Suprapubic skin (tissue), 4 donors: Measurements from ENCODE around the gene CARD6.

Experiments
- EP300 ChIP-seq: sonication (generic); formaldehyde crosslinking; IDR thresholded peaks from one replicate; pipeline ENCODE4 v1.6.1; 2017; ENCODE audit warnings: antibody characterized with exemption
- POLR2A ChIP-seq, 2 donors: fragments of 450-650 bp; IDR thresholded peaks; one replicate each; pipeline ENCODE4 v1.6.1; 2017; ENCODE audit warnings: antibody characterized with exemption in 2 of 2, mild to moderate bottlenecking in 2 of 2, moderate library complexity in 2 of 2
- POLR2AphosphoS5 ChIP-seq, 3 donors: sonication (generic); formaldehyde crosslinking; IDR thresholded peaks; one replicate each; pipeline ENCODE4 v1.6.1; 2017; ENCODE audit warnings: antibody characterized with exemption in 3 of 3
- TF ChIP-seq, protein P1 (sequence below), 2 donors: fragments of 200-600 bp in 1 of 2; fragments of 450-650 bp in 1 of 2; sonication (generic) in 1 of 2; IDR thresholded peaks; one replicate each; pipeline ENCODE4 v1.5.1; 2016 to 2019; ENCODE audit warnings: antibody characterized with exemption in 2 of 2, mild to moderate bottlenecking in 1 of 2, moderate library complexity in 1 of 2

DNA sequence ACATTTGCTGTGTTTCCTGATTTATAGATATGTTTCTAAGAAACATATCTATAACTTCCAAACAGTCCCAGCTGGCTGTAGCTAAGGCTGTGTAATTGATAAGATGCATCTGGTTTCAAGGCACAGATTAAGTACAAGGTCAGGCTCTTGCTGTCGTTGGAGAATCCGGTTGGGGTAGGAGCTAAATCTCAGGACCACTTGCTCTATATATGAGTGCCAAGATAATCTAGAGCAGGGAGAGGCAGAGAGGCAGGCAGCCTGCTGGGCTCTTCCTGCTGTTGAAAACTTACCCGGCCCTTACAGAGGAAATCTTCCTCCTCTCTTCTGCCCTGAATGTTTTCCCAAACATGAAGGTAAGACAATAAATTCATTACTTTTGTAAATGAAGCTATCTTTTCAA lies 68.1 kb downstream of the CARD6 start, which contains the start of gene C7:
- TF ChIP-seq, protein P1, sequence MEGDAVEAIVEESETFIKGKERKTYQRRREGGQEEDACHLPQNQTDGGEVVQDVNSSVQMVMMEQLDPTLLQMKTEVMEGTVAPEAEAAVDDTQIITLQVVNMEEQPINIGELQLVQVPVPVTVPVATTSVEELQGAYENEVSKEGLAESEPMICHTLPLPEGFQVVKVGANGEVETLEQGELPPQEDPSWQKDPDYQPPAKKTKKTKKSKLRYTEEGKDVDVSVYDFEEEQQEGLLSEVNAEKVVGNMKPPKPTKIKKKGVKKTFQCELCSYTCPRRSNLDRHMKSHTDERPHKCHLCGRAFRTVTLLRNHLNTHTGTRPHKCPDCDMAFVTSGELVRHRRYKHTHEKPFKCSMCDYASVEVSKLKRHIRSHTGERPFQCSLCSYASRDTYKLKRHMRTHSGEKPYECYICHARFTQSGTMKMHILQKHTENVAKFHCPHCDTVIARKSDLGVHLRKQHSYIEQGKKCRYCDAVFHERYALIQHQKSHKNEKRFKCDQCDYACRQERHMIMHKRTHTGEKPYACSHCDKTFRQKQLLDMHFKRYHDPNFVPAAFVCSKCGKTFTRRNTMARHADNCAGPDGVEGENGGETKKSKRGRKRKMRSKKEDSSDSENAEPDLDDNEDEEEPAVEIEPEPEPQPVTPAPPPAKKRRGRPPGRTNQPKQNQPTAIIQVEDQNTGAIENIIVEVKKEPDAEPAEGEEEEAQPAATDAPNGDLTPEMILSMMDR (IDR thresholded peaks at IDR 0.05): no peak
- no peak for TF ChIP-seq POLR2AphosphoS5 (IDR thresholded peaks at IDR 0.05)
- TF ChIP-seq EP300: no peak
- no peak for TF ChIP-seq POLR2A (IDR thresholded peaks at IDR 0.05)
